GM21528 (cell line): Measurements from ENCODE around the gene SHE.

Experiments
- ATAC-seq: cut with Tn5 transposase; IDR thresholded peaks from one replicate; pipeline ENCODE4 v1.9.1; 2021; ENCODE audit warnings: mild to moderate bottlenecking, moderate library complexity; ENCODE audit not compliant: unreplicated experiment, low FRiP score

The SHE gene

DNA sequence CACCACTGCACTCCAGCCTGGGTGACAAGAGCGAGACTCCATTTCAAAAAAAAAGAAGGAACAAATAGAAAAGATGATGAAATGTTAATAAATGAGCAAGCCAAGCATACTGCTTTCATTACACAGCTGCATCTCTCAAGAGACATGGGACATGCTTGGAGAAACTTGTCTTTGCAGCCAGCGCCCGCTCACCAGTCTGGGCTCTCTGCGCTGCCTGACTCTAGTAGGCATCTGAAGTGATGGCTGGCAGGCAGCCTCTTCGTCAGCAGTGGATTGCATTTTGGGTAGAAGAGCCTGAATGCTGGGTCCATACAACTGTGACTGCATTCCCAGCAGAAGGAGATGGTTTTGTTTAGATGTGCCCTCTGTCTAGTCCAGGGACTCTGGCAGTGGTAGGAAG is 49.1 kb downstream of the SHE start:
- no peak for ATAC-seq

DNA sequence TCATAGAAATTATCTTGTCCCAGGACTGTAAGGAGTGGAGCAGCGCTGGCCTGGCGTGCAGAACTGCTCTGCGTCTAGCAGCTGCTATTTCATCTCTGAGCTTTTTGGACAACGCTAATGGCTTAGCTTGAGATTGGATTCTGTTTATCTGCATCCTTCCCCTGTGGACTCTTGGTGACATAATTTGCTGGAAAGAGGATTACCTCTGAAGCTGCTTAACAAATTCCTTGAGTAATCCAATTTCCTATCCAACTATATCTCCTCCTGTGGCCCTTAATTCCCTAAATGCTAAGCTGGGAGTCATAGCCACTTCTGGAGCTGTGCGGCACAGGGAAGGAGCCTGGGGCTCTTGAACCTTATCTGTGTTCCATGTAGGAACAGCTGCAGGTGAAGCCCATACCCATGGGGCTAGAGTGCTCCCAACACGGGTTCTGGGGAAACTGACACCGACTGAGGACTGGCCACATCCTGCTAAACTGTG is 53.8 kb downstream of the SHE start:
- no peak for ATAC-seq

DNA sequence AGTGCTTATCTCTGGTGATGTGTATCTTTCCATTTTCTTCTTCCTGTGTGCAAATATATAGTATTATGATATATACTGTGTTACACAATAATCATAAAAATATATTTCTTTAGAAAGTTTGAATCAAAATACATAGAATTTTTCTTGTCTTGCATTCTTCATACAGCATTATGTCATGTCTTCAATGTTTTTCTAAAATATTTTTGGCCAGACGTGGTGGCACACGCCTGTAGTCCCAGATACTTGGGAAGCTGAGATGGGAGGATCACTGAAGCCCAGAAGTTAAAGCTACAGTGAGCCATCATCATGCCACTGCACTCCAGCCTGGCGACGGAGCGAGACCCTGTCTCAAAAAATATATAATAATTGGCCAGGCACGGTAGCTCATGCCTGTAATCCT is 55.4 kb downstream of the SHE start:
- no peak for ATAC-seq

DNA sequence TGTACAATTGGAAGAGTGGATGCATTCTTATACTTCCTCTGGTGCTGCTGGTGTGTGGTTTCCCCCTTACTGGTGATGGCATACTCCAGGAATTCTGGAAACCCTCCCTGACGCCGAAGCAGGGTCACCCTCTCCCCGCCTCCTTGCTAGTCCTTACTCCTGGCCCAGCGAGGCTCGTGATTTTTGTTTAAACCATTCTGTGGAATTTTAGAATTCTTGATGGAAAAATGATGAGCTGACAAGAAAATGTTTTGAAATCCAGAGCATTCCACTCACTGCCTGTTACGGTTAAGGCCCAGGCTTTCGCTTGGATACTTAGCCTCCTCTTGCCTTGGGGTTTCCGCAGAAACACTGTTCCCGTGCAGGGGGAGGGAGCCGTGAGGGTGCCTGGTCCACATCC is 55.9 kb downstream of the SHE start:
- no peak for ATAC-seq

DNA sequence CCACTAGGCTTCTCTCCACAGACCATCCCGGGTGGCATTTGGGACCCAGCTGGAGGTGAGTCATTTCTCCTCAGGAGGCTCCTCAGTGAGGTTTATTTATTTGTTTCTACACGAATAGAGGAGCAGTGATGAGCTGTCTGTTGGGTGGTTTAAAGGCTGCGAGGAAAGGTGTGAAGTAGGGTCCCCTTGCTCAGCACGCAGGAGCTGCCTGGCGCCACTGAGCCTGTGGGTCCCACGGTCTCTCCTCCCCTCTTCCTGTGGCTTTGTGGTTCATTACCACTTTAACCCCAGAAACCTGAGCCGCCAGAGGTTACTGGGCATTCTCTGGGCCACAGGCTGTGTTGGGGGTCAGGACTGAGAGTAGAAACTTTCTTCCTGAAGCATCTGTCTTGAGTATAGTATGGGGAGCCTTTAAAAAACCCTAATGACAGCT is 57.2 kb downstream of the SHE start:
- ATAC-seq, result peak; percentile 80

DNA sequence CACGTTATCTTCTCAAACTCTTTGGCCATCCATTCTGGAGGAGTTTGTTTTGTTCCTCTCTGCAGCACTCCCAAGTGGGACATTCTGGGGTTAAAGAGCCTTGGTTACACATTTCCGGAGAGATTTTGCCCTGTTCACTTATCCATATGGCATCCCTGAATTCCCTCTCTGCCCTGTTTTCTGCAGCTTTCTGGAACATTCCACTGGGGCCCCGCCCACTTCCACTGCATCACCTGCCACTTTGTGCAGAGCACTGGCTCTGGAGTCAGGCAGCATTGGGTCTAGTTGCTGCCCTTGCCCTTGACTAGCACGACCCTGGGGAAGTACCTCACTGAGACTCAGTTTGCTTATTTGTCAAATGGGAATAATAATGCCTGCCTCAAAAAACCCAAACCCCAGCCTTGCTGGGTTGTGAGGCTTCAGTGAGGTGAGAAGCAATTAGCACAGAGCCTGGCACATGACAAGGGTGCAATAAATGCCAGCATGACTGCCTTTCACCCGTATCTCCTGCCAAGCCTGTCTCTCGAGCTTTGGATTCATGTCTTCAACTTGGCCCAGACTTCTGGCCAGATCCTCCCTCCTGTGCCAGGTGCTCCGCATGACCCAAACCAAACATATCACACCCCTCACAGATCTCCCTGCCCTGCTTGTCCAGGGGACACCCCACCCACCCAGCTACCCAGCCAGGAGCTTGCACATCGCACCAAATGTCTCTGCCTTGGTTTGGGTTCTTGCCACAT is 58.8 kb downstream of the SHE start:
- ATAC-seq, result no peak

DNA sequence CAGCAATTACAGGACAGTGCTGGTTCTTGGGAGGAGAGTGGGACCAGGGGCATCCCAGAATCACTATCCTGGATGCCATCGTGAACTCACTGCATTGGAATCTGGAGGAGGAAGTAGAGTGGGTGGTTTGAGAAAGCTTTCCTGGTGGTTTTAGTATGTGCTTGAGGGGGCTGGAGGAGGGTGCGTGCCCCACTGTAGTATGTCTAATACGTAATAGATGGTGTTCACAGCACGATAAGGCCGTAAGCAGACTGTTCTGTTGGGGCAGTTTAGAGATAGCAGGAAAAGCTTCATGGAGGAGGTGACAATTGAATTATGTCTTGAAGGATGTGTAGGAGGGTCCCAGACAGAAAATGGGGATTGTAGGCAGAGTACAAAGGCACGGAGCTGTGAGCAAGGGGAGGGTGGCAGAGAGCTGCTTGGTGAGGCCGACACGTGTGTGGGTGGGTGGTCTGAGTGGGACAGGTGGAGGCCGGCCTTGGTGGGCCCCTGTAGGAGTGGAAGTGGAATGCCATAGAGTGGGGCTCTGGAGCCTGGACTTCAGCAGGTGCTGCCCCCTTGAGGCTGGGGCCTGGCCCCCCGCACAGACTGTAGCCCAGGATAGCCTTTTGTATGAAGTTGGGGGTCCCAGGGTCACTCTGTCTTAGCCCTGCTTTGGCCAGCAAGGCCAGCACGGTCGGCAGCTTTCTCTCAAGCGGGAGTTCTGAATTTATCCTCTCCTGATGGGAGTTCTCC is 60.0 kb downstream of the SHE start:
- ATAC-seq, result no peak

DNA sequence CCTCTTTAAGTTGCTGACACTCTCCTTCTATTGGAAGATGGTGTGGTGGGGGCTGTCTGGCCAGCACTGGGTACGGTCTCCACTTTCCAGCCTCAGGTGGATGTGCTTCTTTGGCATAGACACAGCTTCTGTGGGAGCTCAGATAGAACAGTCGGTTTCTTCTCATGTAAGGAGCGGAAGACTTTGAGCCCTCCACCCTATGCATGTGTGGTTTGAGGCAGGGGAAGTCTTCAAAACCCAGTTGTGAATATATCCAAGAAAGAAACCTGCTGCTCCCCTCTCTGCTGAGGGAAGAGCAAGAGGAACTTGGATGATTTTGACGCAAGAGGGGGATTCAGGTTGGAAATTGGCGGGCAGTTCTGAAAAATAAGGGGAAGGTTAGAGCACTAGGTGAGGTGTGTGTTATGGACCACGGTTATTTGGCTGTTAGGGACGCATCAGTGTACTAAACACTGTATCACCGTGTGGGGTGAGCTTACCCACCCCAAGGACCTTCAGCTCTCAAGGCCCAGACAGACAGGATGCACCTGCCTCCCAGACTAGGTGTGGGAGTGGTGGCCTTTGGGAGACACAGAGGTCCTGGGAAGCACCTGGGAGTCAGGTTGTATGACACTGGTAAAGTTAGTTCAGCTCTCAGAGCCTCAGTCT is 60.8 kb downstream of the SHE start:
- no peak for ATAC-seq

DNA sequence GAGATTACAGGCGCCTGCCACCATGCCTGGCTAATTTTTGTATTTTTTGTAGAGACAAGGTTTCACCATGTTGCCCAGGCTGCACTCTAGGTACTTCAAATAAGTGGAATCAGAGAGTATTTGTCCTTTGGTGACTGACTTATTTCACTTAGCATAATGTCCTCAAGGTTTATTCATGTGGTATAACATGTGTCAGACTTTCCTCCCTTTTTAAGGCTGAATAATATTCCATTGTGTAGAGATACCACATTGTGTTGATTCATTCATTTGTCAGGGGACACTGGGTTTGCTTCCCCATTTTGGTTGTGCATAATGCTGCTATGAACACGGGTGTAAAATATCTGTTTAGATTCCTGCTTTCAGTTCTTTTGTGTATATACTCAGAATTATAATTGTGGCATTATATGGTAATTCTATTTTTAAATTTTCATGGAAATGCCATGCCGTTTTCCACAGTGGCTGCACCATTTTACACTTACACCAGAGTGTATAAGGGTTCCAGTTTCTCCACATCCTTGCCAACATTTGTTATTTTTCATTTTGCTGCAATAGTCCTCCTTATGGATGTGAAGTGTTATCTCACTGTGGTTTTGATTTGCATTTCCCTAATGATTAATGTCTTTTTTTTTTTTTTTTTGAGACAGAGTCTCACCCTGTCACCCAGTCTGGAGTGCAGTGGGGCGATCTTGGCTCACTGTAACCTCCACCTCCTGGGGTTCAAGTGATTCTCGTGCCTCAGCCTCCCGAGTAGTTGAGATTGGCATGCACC is 62.0 kb downstream of the SHE start:
- ATAC-seq, result no peak

DNA sequence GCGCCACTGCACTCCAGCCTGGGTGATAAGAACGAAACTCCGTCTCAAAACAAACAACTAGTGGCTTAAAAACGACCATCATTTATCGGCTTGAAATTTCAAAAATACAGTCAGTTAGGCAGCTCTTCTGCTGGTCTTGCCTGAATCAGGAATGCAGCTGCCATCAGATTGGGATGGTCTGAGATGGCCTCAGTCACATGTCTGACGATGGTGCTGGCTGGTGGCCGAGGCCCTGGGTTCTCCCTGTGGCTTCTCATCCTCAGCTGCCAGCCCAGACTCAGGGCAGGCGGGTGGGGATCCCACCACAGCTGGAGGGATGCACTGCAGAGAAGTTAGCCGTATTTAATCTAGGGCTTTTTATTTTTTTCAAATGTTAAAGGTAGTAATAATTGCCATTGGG is 65.8 kb downstream of the SHE start:
- no peak for ATAC-seq

DNA sequence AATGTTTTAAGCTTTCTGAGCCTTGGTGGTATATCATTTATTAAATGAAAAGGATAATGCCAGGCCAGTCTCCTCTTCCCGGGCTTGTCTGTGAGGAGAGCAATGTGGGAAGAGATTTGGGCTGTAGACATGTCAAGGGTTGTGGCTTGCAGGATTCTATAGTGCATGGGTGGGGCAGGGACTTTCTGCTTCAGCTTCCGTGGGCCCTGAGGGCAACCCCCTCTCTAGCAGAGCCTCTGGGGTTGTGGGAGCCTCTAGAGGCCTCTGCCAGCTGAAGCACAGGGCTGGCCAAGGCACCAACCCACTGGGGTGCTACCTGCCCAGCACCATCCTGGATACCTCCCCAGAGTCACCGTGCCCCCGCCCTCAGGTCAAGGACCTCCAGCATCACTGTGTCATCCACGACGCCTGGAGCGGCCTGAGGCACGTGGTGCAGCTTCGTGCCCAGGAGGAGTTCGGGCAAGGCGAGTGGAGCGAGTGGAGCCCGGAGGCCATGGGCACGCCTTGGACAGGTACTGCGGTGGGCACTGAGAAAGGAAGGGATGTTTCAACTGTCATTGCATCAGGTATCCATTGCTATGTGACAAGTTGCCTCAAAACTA is 66.5 kb downstream of the SHE start:
- ATAC-seq, result no peak

DNA sequence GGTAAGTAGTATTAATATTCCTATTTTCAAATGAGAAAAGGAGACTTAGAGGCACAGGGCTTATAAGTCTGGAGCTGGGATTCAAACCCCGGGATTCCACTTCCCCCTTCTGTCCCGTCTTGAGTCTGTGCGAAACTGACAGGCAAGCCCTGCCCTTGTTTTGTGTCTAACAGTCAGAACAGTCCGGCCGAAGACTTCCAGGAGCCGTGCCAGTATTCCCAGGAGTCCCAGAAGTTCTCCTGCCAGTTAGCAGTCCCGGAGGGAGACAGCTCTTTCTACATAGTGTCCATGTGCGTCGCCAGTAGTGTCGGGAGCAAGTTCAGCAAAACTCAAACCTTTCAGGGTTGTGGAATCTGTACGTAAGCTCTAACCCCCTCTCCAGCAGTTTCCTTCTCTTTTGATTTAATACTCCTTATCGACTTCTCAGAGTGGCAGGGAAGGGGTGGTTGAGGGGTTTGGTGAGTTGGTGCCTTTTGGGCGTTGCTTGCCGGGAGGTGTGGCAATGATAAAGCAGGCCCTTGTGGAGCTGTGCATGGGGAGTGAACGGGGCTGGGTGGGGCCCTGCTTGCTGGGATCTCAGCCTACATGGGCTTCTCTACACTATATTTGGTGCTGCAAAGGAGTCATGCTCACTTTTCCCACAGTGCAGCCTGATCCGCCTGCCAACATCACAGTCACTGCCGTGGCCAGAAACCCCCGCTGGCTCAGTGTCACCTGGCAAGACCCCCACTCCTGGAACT is 67.7 kb downstream of the SHE start:
- no peak for ATAC-seq

DNA sequence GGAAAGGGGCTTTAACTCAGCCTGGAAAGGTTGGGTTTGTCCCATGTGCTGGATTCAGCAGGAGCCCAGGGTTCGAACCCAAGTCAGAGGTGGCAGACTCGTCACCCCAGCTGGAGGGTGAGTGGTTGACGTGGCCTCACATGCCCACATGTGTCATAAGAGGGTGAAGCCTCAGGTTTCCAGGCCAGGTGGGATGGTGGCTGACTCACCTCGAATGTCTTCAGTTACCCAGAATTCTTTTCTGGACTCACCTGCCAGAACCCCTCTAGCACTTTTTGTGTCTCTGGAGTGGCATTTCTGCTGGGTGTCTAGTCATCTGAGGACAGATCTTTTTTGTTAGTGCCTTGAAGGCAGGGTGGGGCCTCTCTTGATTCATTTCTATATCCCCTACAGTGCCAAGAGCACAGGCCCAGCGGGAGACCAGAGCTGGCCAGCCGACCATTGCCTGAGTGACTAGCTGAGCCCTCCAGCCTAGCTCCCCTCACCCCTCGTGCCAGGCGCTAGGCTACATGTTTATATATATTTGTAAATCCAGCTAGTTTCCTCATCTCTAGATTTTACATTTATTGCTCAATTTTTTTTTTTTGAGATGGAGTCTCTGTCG is 68.9 kb downstream of the SHE start:
- no peak for ATAC-seq

DNA sequence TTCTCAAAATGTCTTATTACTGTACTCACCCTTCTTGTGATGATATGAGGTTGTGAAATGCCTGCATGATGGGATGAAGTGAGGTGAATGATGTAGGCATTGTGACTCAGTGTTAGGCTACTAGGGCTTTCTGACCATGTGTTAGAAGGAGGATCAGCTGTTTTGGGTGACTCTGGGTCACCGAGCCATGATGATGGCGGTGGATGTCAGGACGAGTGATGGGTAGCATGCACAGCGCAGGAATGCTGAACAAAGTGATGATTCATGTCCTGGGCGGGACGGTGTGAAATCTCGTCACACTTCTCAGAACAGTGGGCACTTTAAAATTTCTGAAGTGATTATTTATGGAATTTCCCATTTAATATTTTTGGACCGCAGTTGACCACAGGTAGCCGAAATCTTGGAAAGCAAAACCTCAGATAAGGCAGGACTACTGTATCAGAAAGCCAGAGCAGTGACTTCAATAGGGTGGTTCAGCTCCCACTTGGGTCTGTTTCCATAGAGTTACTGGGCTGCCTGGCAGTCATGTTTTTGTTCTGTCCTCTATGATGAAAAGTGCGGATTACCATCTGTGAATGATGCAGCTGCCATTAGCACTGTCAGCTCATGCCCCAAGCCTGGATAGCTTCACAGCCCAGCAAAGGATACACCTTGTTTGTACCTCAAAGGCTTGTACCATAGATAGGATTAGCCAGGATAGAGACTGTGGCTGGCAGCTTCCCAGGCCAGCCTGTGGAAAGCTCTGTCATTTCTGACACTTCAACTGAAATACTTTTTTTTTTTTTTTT is 70.4 kb downstream of the SHE start:
- ATAC-seq, result no peak

DNA sequence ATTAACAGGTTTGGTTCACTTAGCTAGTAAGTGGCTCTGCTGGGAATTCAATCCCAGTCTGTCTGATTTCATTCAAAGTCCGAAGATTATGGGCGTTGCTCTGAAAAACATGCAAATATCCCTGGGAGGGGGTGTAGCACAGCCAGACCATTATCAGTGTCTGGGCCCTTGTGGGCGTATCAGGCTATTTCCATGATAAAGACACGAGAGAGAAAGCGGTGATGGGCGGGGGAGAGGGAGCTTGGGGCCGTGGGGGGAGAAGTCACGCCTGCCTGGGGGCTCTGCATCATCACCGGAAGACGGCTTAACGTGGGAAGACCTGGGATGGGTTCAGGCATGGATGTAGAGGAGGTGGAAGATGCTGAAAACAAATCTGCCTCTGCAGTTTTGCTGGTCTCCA is 71.3 kb downstream of the SHE start:
- no peak for ATAC-seq

DNA sequence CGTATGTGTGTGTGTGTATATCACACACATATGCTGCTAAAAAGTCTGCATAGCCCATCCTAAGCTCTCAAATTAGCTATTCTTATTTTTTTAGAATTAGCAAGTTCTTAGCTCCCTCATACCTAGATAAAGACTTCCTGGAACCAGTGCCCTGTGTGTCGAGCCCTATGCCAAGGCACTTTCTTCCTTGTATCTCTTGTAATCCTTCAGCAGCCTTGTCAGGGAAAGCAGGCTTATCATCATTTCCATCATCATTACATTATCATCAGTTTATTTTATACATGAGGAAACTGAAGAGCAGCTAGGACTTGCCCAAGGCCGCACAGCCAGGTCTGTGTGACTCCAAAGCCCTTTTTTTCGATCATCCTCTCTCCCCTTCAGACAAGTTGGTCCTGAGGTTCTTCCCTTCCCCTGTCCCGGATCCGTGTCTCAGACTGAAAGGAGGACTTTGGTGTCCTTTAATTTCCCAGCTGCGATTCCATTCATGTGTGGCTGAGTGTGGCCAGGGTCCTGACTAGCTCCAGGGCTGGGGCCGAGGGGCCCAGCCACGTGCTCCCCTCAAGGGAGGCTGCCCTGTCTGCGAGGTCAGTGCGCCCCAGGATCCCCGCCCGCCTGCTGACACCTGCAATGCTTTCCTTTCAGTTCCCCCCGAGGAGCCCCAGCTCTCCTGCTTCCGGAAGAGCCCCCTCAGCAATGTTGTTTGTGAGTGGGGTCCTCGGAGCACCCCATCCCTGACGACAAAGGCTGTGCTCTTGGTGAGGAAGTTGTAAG is 72.2 kb downstream of the SHE start:
- ATAC-seq, result no peak
